ENCODE data around the gene SPATS2.

The SPATS2 gene

DNA sequence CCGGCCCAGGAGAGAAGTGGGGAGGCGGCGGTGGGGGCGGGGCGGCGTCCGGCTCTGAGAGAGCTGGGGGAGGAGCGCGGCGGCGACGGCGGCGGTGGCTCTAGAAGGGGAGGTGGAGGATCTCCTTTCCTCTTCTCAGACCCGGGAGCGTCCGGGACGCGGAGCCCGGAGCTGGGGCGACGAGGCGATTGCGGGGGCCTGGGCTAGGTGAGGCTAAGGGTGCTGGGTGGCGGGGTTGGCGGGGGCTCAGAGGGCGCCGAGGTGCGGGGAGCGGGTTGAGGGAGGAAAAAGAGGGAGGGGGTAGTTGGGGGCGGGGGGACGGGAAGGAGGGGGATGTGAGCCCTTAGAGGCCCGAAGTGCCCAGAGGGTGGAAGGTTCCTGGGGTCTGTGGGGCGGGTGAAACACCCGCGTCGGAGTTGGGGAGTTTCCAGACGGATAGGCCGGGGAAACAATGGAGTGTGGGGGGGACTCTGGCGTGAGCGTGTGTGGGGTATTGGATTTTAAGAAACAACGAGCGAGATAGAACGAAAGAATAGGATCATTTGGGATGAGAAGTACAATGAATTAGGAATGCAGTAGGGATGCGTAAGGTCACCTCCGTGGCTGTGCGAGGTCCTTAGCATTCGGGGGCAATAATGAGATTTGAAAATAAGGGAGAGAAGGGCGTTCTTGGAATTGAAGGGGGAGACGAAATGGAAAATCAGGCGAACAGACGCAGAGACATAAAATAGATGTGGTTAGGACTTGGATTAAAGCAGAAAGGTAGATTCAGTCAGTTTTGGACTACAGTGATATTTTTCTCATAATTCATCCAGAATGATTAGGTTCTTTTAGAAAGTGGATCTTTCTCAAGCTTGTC, at the start of gene SPATS2 (continued):
- TF ChIP-seq ZSCAN16 (tag by site-specific recombination; IDR thresholded peaks at IDR 0.05) (no peak), SCRT2 (tag by site-specific recombination; IDR thresholded peaks at IDR 0.05) (no peak), ZNF24 (tag by site-specific recombination; IDR thresholded peaks at IDR 0.05) (0 out of 2 replicates have a peak, but pooled peaks have one; percentile 10), ZNF10 (tag by site-specific recombination; IDR thresholded peaks at IDR 0.05) (no peak), YY2 (tag by site-specific recombination; IDR thresholded peaks at IDR 0.05) (no peak), ZNF449 (tag by site-specific recombination; IDR thresholded peaks at IDR 0.05) (no peak), SP2 (tag by site-specific recombination; IDR thresholded peaks at IDR 0.05) (peak; percentile 46), ZNF529 (tag by site-specific recombination; IDR thresholded peaks at IDR 0.05; ENCODE audit: insufficient replicate concordance) (no peak), ZNF37A (tag by site-specific recombination; IDR thresholded peaks at IDR 0.05) (no peak), ZNF132 (tag by site-specific recombination; IDR thresholded peaks at IDR 0.05; ENCODE audit: borderline replicate concordance) (no peak), ZNF354C (tag by site-specific recombination; IDR thresholded peaks at IDR 0.05; ENCODE audit: borderline replicate concordance, low read depth) (no peak), PRDM1 (tag by site-specific recombination; IDR thresholded peaks at IDR 0.05) (no peak), ZNF610 (tag by site-specific recombination; IDR thresholded peaks at IDR 0.05; ENCODE audit: borderline replicate concordance) (no peak), ZNF560 (tag by site-specific recombination; IDR thresholded peaks at IDR 0.05; ENCODE audit: borderline replicate concordance) (no peak), KLF17 (tag by site-specific recombination; IDR thresholded peaks at IDR 0.05) (peak; percentile 11; the same call in 1 of the 2 replicates), OSR2 (tag by site-specific recombination; IDR thresholded peaks at IDR 0.05) (no peak), ZFP41 (tag by site-specific recombination; IDR thresholded peaks at IDR 0.05; ENCODE audit: borderline replicate concordance) (no peak), ZNF692 (tag by site-specific recombination; IDR thresholded peaks at IDR 0.05) (no peak; the same call in 1 of the 2 replicates), ZNF175 (tag by site-specific recombination; IDR thresholded peaks at IDR 0.05) (no peak), IKZF3 (tag by site-specific recombination; IDR thresholded peaks at IDR 0.05) (peak; percentile 41), ZNF184 (tag by site-specific recombination; IDR thresholded peaks at IDR 0.05) (no peak), GLI4 (tag by site-specific recombination; IDR thresholded peaks at IDR 0.05) (no peak)
- TF ChIP-seq, protein P1, sequence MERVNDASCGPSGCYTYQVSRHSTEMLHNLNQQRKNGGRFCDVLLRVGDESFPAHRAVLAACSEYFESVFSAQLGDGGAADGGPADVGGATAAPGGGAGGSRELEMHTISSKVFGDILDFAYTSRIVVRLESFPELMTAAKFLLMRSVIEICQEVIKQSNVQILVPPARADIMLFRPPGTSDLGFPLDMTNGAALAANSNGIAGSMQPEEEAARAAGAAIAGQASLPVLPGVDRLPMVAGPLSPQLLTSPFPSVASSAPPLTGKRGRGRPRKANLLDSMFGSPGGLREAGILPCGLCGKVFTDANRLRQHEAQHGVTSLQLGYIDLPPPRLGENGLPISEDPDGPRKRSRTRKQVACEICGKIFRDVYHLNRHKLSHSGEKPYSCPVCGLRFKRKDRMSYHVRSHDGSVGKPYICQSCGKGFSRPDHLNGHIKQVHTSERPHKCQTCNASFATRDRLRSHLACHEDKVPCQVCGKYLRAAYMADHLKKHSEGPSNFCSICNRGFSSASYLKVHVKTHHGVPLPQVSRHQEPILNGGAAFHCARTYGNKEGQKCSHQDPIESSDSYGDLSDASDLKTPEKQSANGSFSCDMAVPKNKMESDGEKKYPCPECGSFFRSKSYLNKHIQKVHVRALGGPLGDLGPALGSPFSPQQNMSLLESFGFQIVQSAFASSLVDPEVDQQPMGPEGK (tag by site-specific recombination; IDR thresholded peaks at IDR 0.05) = peak; percentile 86
- TF ChIP-seq, protein P2, sequence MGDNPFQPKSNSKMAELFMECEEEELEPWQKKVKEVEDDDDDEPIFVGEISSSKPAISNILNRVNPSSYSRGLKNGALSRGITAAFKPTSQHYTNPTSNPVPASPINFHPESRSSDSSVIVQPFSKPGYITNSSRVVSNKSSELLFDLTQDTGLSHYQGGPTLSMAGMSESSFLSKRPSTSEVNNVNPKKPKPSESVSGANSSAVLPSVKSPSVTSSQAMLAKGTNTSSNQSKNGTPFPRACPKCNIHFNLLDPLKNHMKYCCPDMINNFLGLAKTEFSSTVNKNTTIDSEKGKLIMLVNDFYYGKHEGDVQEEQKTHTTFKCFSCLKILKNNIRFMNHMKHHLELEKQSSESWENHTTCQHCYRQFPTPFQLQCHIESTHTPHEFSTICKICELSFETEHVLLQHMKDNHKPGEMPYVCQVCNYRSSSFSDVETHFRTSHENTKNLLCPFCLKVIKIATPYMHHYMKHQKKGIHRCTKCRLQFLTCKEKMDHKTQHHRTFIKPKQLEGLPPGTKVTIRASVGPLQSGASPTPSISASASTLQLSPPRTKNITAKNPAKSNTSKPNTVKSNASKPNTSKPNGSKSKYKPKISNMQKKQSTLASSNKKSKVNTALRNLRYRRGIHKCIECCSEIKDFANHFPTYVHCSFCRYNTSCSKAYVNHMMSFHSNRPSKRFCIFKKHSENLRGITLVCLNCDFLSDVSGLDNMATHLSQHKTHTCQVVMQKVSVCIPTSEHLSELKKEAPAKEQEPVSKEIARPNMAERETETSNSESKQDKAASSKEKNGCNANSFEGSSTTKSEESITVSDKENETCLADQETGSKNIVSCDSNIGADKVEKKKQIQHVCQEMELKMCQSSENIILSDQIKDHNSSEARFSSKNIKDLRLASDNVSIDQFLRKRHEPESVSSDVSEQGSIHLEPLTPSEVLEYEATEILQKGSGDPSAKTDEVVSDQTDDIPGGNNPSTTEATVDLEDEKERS (tag by site-specific recombination; IDR thresholded peaks at IDR 0.05) = no peak
- TF ChIP-seq, protein P3, sequence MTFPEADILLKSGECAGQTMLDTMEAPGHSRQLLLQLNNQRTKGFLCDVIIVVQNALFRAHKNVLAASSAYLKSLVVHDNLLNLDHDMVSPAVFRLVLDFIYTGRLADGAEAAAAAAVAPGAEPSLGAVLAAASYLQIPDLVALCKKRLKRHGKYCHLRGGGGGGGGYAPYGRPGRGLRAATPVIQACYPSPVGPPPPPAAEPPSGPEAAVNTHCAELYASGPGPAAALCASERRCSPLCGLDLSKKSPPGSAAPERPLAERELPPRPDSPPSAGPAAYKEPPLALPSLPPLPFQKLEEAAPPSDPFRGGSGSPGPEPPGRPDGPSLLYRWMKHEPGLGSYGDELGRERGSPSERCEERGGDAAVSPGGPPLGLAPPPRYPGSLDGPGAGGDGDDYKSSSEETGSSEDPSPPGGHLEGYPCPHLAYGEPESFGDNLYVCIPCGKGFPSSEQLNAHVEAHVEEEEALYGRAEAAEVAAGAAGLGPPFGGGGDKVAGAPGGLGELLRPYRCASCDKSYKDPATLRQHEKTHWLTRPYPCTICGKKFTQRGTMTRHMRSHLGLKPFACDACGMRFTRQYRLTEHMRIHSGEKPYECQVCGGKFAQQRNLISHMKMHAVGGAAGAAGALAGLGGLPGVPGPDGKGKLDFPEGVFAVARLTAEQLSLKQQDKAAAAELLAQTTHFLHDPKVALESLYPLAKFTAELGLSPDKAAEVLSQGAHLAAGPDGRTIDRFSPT (tag by site-specific recombination; IDR thresholded peaks at IDR 0.05) = no peak
- TF ChIP-seq, protein P4, sequence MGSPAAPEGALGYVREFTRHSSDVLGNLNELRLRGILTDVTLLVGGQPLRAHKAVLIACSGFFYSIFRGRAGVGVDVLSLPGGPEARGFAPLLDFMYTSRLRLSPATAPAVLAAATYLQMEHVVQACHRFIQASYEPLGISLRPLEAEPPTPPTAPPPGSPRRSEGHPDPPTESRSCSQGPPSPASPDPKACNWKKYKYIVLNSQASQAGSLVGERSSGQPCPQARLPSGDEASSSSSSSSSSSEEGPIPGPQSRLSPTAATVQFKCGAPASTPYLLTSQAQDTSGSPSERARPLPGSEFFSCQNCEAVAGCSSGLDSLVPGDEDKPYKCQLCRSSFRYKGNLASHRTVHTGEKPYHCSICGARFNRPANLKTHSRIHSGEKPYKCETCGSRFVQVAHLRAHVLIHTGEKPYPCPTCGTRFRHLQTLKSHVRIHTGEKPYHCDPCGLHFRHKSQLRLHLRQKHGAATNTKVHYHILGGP (tag by site-specific recombination; IDR thresholded peaks at IDR 0.05) = no peak
